Neuronal stem cell (in vitro differentiated cells): ENCODE measurements around the gene MRM2.

Experiments used
- DNase-seq: peaks from one replicate; pipeline ENCODE4 v3.0.0-alpha.2; 2013; ENCODE audit warnings: low spot score
- H2AFZ ChIP-seq: one replicate; pipeline ENCODE4 v1.6.1; 2013; ENCODE audit warnings: mild to moderate bottlenecking, low read length, inconsistent platforms
- H2AK5ac ChIP-seq: 2 replicates; pipeline ENCODE4 v1.6.1; 2013; ENCODE audit warnings: low read depth, mild to moderate bottlenecking, inconsistent platforms, low read length, moderate library complexity, mixed read lengths
- H2BK120ac ChIP-seq: 2 replicates; pipeline ENCODE4 v1.6.1; 2013; ENCODE audit warnings: low read depth, mild to moderate bottlenecking, inconsistent platforms, low read length, moderate library complexity, mixed read lengths
- H2BK12ac ChIP-seq: one replicate; pipeline ENCODE4 v1.6.1; 2013; ENCODE audit warnings: low read length, inconsistent platforms
- H2BK15ac ChIP-seq: 2 replicates; pipeline ENCODE4 v1.6.1; 2013; ENCODE audit warnings: mild to moderate bottlenecking, low read length, inconsistent platforms, mixed read lengths
- H2BK5ac ChIP-seq: one replicate; pipeline ENCODE4 v1.6.1; 2013; ENCODE audit warnings: inconsistent platforms, mild to moderate bottlenecking, low read length, moderate library complexity
- H3K14ac ChIP-seq: one replicate; pipeline ENCODE4 v1.6.1; 2013; ENCODE audit warnings: low read length, inconsistent platforms
- H3K18ac ChIP-seq: 2 replicates; pipeline ENCODE4 v1.6.1; 2013; ENCODE audit warnings: low read length, inconsistent platforms
- H3K23ac ChIP-seq: 2 replicates; pipeline ENCODE4 v1.6.1; 2013; ENCODE audit warnings: low read depth, mild to moderate bottlenecking, mixed read lengths, low read length, inconsistent platforms; ENCODE audit not compliant: poor library complexity
- H3K27ac ChIP-seq: replicated peaks from 3 replicates; pipeline ENCODE4 v1.5.1; 2013; ENCODE audit warnings: low read length, inconsistent platforms
- H3K27me3 ChIP-seq, 3 experiments: 2 replicates each; pipeline ENCODE4 v1.6.1; 2013; ENCODE audit warnings: low read length in 3 of 3, mild to moderate bottlenecking in 2 of 3, inconsistent platforms in 1 of 3, low read depth in 1 of 3, mixed read lengths in 1 of 3, moderate library complexity in 1 of 3; ENCODE audit not compliant: control insufficient read depth in 3 of 3, insufficient read depth in 3 of 3
- H3K36me3 ChIP-seq, 2 donors: replicated peaks in 1 of 2; 2 replicates each; pipeline ENCODE4 v1.6.1; 2013; ENCODE audit warnings: low read length in 2 of 2; ENCODE audit not compliant: control insufficient read depth in 2 of 2, insufficient read depth in 2 of 2
- H3K4ac ChIP-seq: 2 replicates; pipeline ENCODE4 v1.6.1; 2013; ENCODE audit warnings: inconsistent platforms, mild to moderate bottlenecking, low read length, moderate library complexity
- H3K4me1 ChIP-seq, 2 donors: 1 replicate in 1 of 2; 2 replicates in 1 of 2; pipeline ENCODE4 v1.6.1; 2013; ENCODE audit warnings: low read length in 2 of 2, low read depth in 1 of 2; ENCODE audit not compliant: control insufficient read depth in 2 of 2, insufficient read depth in 1 of 2
- H3K4me2 ChIP-seq: one replicate; pipeline ENCODE4 v1.6.1; 2013; ENCODE audit warnings: mild to moderate bottlenecking, low read length, inconsistent platforms; ENCODE audit not compliant: insufficient read depth, poor library complexity, severe bottlenecking
- H3K4me3 ChIP-seq, 2 donors: 2 replicates each; pipeline ENCODE4 v1.5.1; 2013; ENCODE audit warnings: low read length in 2 of 2, mild to moderate bottlenecking in 2 of 2, inconsistent platforms in 1 of 2, moderate library complexity in 1 of 2
- H3K79me1 ChIP-seq: one replicate; pipeline ENCODE4 v1.6.1; 2013; ENCODE audit warnings: low read depth, mild to moderate bottlenecking, inconsistent platforms, low read length, moderate library complexity
- H3K9ac ChIP-seq: one replicate; pipeline ENCODE4 v1.6.1; 2013; ENCODE audit warnings: mild to moderate bottlenecking, low read depth, low read length, inconsistent platforms; ENCODE audit not compliant: poor library complexity
- H3K9me3 ChIP-seq, 2 donors: replicated peaks in 1 of 2; 2 replicates each; pipeline versions ENCODE3 to v1.6.1; 2013; ENCODE audit warnings: low read length in 2 of 2, mild to moderate bottlenecking in 2 of 2, inconsistent platforms in 1 of 2, low read depth in 1 of 2, mixed read lengths in 1 of 2, moderate library complexity in 1 of 2; ENCODE audit not compliant: control insufficient read depth in 2 of 2, insufficient read depth in 1 of 2
- H4K8ac ChIP-seq: one replicate; pipeline ENCODE4 v1.6.1; 2013; ENCODE audit warnings: low read depth, mild to moderate bottlenecking, inconsistent platforms, low read length, moderate library complexity
- H4K91ac ChIP-seq: one replicate; pipeline ENCODE4 v1.6.1; 2013; ENCODE audit warnings: low read length, low read depth, mild to moderate bottlenecking, inconsistent platforms; ENCODE audit not compliant: poor library complexity
- WGBS, 2 donors: extraction: QIAGEN DNeasy Blood & Tissue Kit; methylation state at CpG; one replicate each; pipeline ENCODE4 v1.1.7; 2013; ENCODE audit warnings: missing lambda C conversion rate in 2 of 2, mixed read lengths in 1 of 2; ENCODE audit not compliant: insufficient read length in 2 of 2, insufficient replicate concordance in 1 of 2; ENCODE audit errors: extremely low coverage in 2 of 2; 5-methylcytosine and 5-hydroxymethylcytosine counted together

MRM2 gene

GRCh38 chr7:2208712-2209111 is 33.3 kb downstream of the MRM2 start:
- H3K36me3 ChIP-seq = peaks cover 45 to 81% of the 10 kb centered on the region in 2 donors
- no peak overlapping the region for H2BK120ac ChIP-seq
- no CpG with 5 or more reads among the region's 16 CpGs for WGBS, 2 donors
- H2BK15ac ChIP-seq = no peak overlapping the region
- no peak overlapping the region for H3K4me2 ChIP-seq
- H3K4me1 ChIP-seq = peaks cover 4 to 12% of the 10 kb centered on the region in 2 donors
- H3K4ac ChIP-seq = no peak overlapping the region
- peaks cover 0 to 5% of the 10 kb centered on the region in 2 donors for H3K9me3 ChIP-seq
- peak overlapping the region; percentile 2 for H3K9ac ChIP-seq
- H3K27me3 ChIP-seq = no peaks in the 10 kb centered on the region
- H3K18ac ChIP-seq = no peak overlapping the region
- peak overlapping the region; percentile 25 for H3K14ac ChIP-seq
- no peak overlapping the region for H2BK12ac ChIP-seq
- no peak overlapping the region for H4K91ac ChIP-seq
- no peak overlapping the region for H2AFZ ChIP-seq
- no peak for DNase-seq
- H2BK5ac ChIP-seq = no peak overlapping the region
- no peak overlapping the region for H4K8ac ChIP-seq
- peak overlapping the region; percentile 75 for H3K23ac ChIP-seq
- H3K79me1 ChIP-seq = peaks cover 6% of the 10 kb centered on the region
- H3K4me3 ChIP-seq = peak overlapping the region in 1 of 2 donors; percentile 4
- H2AK5ac ChIP-seq = peak overlapping the region; percentile 57
- H3K27ac ChIP-seq = no peak overlapping the region

GRCh38 chr7:2205036-2205780 is 36.8 kb downstream of the MRM2 start:
- no peak overlapping the region for H2BK5ac ChIP-seq
- peaks cover 7% of the 10 kb centered on the region for H3K79me1 ChIP-seq
- no peak overlapping the region for H2AFZ ChIP-seq
- DNase-seq = no peak
- peaks cover 7 to 17% of the 10 kb centered on the region in 2 donors for H3K4me1 ChIP-seq
- H3K23ac ChIP-seq = no peak overlapping the region
- no peak overlapping the region for H4K8ac ChIP-seq
- no peak overlapping the region for H4K91ac ChIP-seq
- WGBS, 2 donors = no CpG with 5 or more reads among the region's 16 CpGs
- no peaks in the 10 kb centered on the region for H3K9me3 ChIP-seq
- no peak overlapping the region for H3K18ac ChIP-seq
- no peak overlapping the region for H3K14ac ChIP-seq
- H2AK5ac ChIP-seq = no peak overlapping the region
- H2BK15ac ChIP-seq = no peak overlapping the region
- no peak overlapping the region for H3K4ac ChIP-seq
- H2BK120ac ChIP-seq = no peak overlapping the region
- H3K27me3 ChIP-seq = no peaks in the 10 kb centered on the region
- H3K4me2 ChIP-seq = no peak overlapping the region
- H2BK12ac ChIP-seq = no peak overlapping the region
- no peak overlapping the region for H3K4me3 ChIP-seq
- no peak overlapping the region for H3K9ac ChIP-seq
- H3K27ac ChIP-seq = no peak overlapping the region
- H3K36me3 ChIP-seq = peaks cover 26 to 70% of the 10 kb centered on the region in 2 donors

- no peaks in the 10 kb centered on the region for H3K27me3 ChIP-seq
- no peak overlapping the region for H3K18ac ChIP-seq
- no peak overlapping the region for H2AFZ ChIP-seq
- peaks cover 27 to 71% of the 10 kb centered on the region in 2 donors for H3K36me3 ChIP-seq
- no peak overlapping the region for H3K4me2 ChIP-seq
- WGBS, 2 donors = no CpG with 5 or more reads among the region's 11 CpGs
- H3K4me1 ChIP-seq = peaks cover 7 to 17% of the 10 kb centered on the region in 2 donors
- H3K9ac ChIP-seq = no peak overlapping the region
- H3K4me3 ChIP-seq = no peak overlapping the region
- no peak overlapping the region for H3K27ac ChIP-seq
- peaks cover 8% of the 10 kb centered on the region for H3K79me1 ChIP-seq
- no peak overlapping the region for H2BK12ac ChIP-seq
- H3K9me3 ChIP-seq = no peaks in the 10 kb centered on the region
- no peak overlapping the region for H3K14ac ChIP-seq
- H4K8ac ChIP-seq = no peak overlapping the region
- no peak overlapping the region for H3K4ac ChIP-seq
- no peak overlapping the region for H2BK15ac ChIP-seq
- no peak overlapping the region for H3K23ac ChIP-seq
- H4K91ac ChIP-seq = no peak overlapping the region
- no peak overlapping the region for H2BK120ac ChIP-seq
- DNase-seq = no peak
- H2AK5ac ChIP-seq = no peak overlapping the region
- H2BK5ac ChIP-seq = no peak overlapping the region
Measured at GRCh38 chr7:2204446-2204845, 37.6 kb downstream of the MRM2 start.

GRCh38 chr7:2203766-2204300 is 38.2 kb downstream of the MRM2 start:
- Histone ChIP-seq H3K23ac (no peak overlapping the region), H3K9me3 (no peaks in the 10 kb centered on the region), H3K9ac (no peak overlapping the region), H2AK5ac (no peak overlapping the region), H3K4me1 (peaks cover 7 to 17% of the 10 kb centered on the region in 2 donors), H3K36me3 (peaks cover 26 to 71% of the 10 kb centered on the region in 2 donors), H3K14ac (no peak overlapping the region), H2BK5ac (no peak overlapping the region), H2BK12ac (no peak overlapping the region), H3K4ac (no peak overlapping the region), H2AFZ (no peak overlapping the region), H3K18ac (peak overlapping the region; percentile 7), H3K27me3 (no peaks in the 10 kb centered on the region), H3K4me3 (no peak overlapping the region), H3K4me2 (no peak overlapping the region), H2BK15ac (no peak overlapping the region), H3K27ac (no peak overlapping the region), H4K8ac (no peak overlapping the region), H4K91ac (no peak overlapping the region), H3K79me1 (peaks cover 7% of the 10 kb centered on the region), H2BK120ac (no peak overlapping the region)
- WGBS, 2 donors = no CpG with 5 or more reads among the region's 13 CpGs
- no peak for DNase-seq
